Transverse colon (tissue), 4 donors: ENCODE data around the gene HSCB. TPM values are rescaled to one million over a fixed set of nuclear protein-coding genes. Genes with fewer than 3 reads are reported as not detected.

Experiments used
- DNase-seq: peaks from one replicate; pipeline ENCODE4 v3.0.0-alpha.2; 2019
- H3K27ac ChIP-seq, 4 donors: fragments of 200-600 bp; sonication (generic); 2 replicates each; pipeline ENCODE4 v1.5.1; 2016 to 2018; ENCODE audit warnings: inconsistent platforms in 4 of 4
- H3K27me3 ChIP-seq: fragments of 200-600 bp; sonication (generic); 2 replicates; pipeline ENCODE4 v1.5.1; 2017; ENCODE audit warnings: inconsistent platforms
- H3K36me3 ChIP-seq, 4 donors: fragments of 200-600 bp; sonication (generic); 2 replicates each; pipeline ENCODE4 v1.5.1; 2017 to 2019; ENCODE audit warnings: inconsistent platforms in 4 of 4
- H3K4me1 ChIP-seq, 4 donors: fragments of 200-600 bp; sonication (generic); 2 replicates each; pipeline ENCODE4 v1.5.1; 2017 to 2020; ENCODE audit warnings: inconsistent platforms in 4 of 4
- H3K4me3 ChIP-seq, 4 donors: fragments of 200-600 bp; sonication (generic); 1 replicate in 1 of 4; 2 replicates in 3 of 4; pipeline versions ENCODE4 v1.5.1 to v1.6.1; 2017 to 2019; ENCODE audit warnings: inconsistent platforms in 4 of 4
- H3K9me3 ChIP-seq, 2 donors: fragments of 200-600 bp; sonication (generic); 2 replicates each; pipeline ENCODE4 v1.5.1; 2017 to 2019; ENCODE audit warnings: inconsistent platforms in 2 of 2
- EP300 ChIP-seq: sonication (generic); formaldehyde crosslinking; IDR thresholded peaks from one replicate; pipeline ENCODE4 v1.6.1; 2017; ENCODE audit warnings: antibody characterized with exemption, low read depth
- POLR2A ChIP-seq: fragments of 450-650 bp; IDR thresholded peaks from one replicate; pipeline ENCODE4 v1.6.1; 2016; ENCODE audit warnings: antibody characterized with exemption, mild to moderate bottlenecking, moderate library complexity
- POLR2AphosphoS5 ChIP-seq, 3 donors: sonication (generic); formaldehyde crosslinking; IDR thresholded peaks; one replicate each; pipeline ENCODE4 v1.6.1; 2016; ENCODE audit warnings: antibody characterized with exemption in 3 of 3
- WGBS, 2 donors: methylation state at CpG; one replicate each; pipeline ENCODE4 v1.1.5; 2018; ENCODE audit warnings: low coverage in 1 of 2; 5-methylcytosine and 5-hydroxymethylcytosine counted together
- in situ Hi-C, 4 donors: fragments of 200-750 bp; cut with MboI; loops; one replicate each; pipeline versions ENCODE4 v1.15.0 to v1.15.1; 2017; ENCODE audit warnings: low sequenced_read_pairs in 3 of 4, low pct_ligation_motif_present in 1 of 4, low pct_unique_long_range_greater_than_20kb in 1 of 4
- intact Hi-C: fragments of 100-400 bp; cut with DNase I; formaldehyde crosslinking; loops from one replicate; pipeline ENCODE4 v1.15.1; 2023; ENCODE audit warnings: low total_unique reads
- total RNA-seq, 4 donors: library from RNA; depleted of rRNA; stranded (reverse); fragments of >200 nt; gene quantifications; one replicate each; pipeline ENCODE4 v1.1.0, GENCODE V29; 2016
- TF ChIP-seq, protein P1 (sequence below), 5 experiments: fragments of 200-600 bp in 3 of 5; fragments of 450-650 bp in 2 of 5; sonication (generic) in 3 of 5; IDR thresholded peaks; 1 replicate in 2 of 5; 2 replicates in 3 of 5; pipeline ENCODE4 v1.5.1; 2016 to 2017; ENCODE audit warnings: antibody characterized with exemption in 5 of 5, inconsistent platforms in 3 of 5, mild to moderate bottlenecking in 2 of 5, moderate library complexity in 1 of 5

The HSCB gene
- total RNA-seq, 4 donors from 2014 or later = 2.6 to 25.3 (median 20.5) TPM

DNA sequence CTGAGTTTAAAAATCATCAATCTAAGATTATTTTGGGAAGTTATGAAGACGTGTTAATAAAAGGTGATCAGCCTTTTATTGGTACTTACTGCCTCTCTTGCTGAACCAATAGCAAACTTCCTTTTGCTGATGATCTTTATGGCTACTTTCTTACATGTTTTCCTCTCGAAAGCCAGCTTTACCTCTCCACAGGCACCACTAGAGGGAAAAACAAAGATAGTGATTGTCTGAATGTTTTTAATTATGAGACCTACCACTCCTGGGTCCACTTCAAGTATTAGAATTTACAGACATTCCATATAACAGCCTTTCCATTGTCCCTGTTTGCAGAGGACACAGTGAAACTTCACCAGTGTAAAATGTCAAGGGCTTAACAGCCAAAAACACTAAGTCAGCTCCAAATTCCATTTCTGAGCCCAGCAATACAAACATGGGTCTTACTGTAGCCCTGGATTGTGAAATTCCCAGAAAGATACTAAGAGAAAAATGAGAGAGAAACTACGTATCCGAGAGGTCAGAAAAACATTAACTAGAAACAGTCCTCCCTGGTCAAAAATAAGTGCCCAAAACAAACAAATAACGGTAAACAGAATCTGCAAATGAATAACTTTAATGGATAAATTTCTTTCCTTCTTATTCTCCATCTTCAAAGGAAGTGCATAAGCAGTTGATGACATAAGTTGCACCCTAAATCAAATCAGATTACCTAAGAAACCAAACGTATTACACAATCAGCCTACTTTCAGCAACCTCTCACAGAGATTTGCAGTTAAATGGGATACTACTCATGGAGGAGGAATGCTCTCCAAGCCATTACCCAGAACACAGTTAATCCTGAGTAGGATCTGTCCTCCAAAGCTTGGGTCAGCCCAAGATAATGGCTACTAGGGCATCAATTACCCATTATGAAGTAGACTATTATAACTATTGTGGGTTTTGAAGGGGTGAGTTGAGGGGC is 29.7 kb upstream of the HSCB start:
- no peaks in the 10 kb centered on the region for H3K36me3 ChIP-seq
- H3K4me3 ChIP-seq = no peak overlapping the region
- peaks cover 0 to 8% (median 0%) of the 10 kb centered on the region in 4 donors for H3K4me1 ChIP-seq
- H3K27me3 ChIP-seq = no peaks in the 10 kb centered on the region
- no peaks in the 10 kb centered on the region for H3K9me3 ChIP-seq
- H3K27ac ChIP-seq = peak overlapping the region; percentile 38 to 69 (median 50)
- WGBS, 2 donors = 59 to 68% methylated on average over 6 of the region's 6 CpGs
- intact Hi-C loops = no loop called here
- peak in 2 of 3 donors; percentile 41 to 70 for TF ChIP-seq POLR2AphosphoS5 (IDR thresholded peaks at IDR 0.05)
- TF ChIP-seq, protein P1, sequence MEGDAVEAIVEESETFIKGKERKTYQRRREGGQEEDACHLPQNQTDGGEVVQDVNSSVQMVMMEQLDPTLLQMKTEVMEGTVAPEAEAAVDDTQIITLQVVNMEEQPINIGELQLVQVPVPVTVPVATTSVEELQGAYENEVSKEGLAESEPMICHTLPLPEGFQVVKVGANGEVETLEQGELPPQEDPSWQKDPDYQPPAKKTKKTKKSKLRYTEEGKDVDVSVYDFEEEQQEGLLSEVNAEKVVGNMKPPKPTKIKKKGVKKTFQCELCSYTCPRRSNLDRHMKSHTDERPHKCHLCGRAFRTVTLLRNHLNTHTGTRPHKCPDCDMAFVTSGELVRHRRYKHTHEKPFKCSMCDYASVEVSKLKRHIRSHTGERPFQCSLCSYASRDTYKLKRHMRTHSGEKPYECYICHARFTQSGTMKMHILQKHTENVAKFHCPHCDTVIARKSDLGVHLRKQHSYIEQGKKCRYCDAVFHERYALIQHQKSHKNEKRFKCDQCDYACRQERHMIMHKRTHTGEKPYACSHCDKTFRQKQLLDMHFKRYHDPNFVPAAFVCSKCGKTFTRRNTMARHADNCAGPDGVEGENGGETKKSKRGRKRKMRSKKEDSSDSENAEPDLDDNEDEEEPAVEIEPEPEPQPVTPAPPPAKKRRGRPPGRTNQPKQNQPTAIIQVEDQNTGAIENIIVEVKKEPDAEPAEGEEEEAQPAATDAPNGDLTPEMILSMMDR (IDR thresholded peaks at IDR 0.05) = no peak
- no peak for DNase-seq
- in situ Hi-C loops = no loop called here

GRCh38 chr22:28714043-28714628 is 27.7 kb upstream of the HSCB start:
- no peak for TF ChIP-seq EP300
- TF ChIP-seq, protein P1 (IDR thresholded peaks at IDR 0.05) = no peak
- no peak for TF ChIP-seq POLR2AphosphoS5 (IDR thresholded peaks at IDR 0.05)
- TF ChIP-seq POLR2A = no peak
- no peak overlapping the region for H3K27ac ChIP-seq
- intact Hi-C loops = no loop called here
- WGBS, 2 donors = 92 to 94% methylated on average over 2 of the region's 2 CpGs
- peaks cover 0 to 8% (median 0%) of the 10 kb centered on the region in 4 donors for H3K4me1 ChIP-seq
- in situ Hi-C loops = no loop called here
- no peak for DNase-seq
- H3K9me3 ChIP-seq = no peaks in the 10 kb centered on the region
- H3K36me3 ChIP-seq = no peaks in the 10 kb centered on the region
- H3K4me3 ChIP-seq = no peak overlapping the region
- no peaks in the 10 kb centered on the region for H3K27me3 ChIP-seq

GRCh38 chr22:28715611-28716010 is 26.2 kb upstream of the HSCB start:
- Histone ChIP-seq H3K4me3 (no peak overlapping the region), H3K27ac (no peak overlapping the region), H3K27me3 (no peaks in the 10 kb centered on the region), H3K36me3 (no peaks in the 10 kb centered on the region), H3K9me3 (no peaks in the 10 kb centered on the region), H3K4me1 (peaks cover 0 to 4% (median 0%) of the 10 kb centered on the region in 4 donors)
- in situ Hi-C loops (no loop called here), intact Hi-C loops (no loop called here)
- 94 to 96% methylated on average over 6 to 7 of the region's 7 CpGs for WGBS, 2 donors
- DNase-seq = no peak
- TF ChIP-seq POLR2A (no peak), POLR2AphosphoS5 (IDR thresholded peaks at IDR 0.05) (no peak), EP300 (no peak)
- TF ChIP-seq, protein P1 (IDR thresholded peaks at IDR 0.05) = no peak

- 96% methylated on average over 3 of the region's 3 CpGs for WGBS, 2 donors
- in situ Hi-C loops (no loop called here), intact Hi-C loops (no loop called here)
- TF ChIP-seq, protein P1 (IDR thresholded peaks at IDR 0.05) = no peak
- TF ChIP-seq EP300 (no peak), POLR2AphosphoS5 (IDR thresholded peaks at IDR 0.05) (no peak), POLR2A (no peak)
- Histone ChIP-seq H3K4me3 (no peak overlapping the region), H3K36me3 (no peaks in the 10 kb centered on the region), H3K4me1 (no peaks in the 10 kb centered on the region), H3K9me3 (no peaks in the 10 kb centered on the region), H3K27me3 (no peaks in the 10 kb centered on the region), H3K27ac (no peak overlapping the region)
- DNase-seq = no peak
Observed at GRCh38 chr22:28716686-28717085, 25.2 kb upstream of the HSCB start.
